Measurements from ENCODE around the gene CACNA2D3.

CACNA2D3 gene

DNA sequence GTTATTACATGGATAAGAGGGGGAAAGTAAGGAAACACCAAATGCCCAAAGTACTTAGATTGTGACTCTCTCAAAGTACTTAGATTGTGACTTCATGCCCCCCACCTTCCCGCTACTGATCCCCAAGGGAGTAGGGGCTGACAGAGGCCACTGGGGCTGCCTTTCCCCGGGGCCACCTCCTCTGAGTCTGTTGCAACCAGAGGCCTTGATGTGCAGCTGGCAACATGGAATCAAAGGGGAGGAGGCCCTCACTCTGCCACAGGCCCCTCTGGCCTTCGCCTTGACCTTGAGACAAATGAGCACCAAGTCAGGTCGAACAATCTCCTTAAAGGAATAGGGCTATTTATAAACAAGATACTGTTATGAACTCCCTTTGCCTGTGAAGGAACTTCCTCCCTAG is 743.0 kb downstream of the CACNA2D3 start:
- DNase-seq, result no peak

GRCh38 chr3:54866251-54866650 is 743.9 kb downstream of the CACNA2D3 start:
- no peak for DNase-seq

GRCh38 chr3:54870423-54870822 is 748.1 kb downstream of the CACNA2D3 start:
- peak in 17 of 58 donors; percentile 2 to 31 (median 14) for DNase-seq

GRCh38 chr3:54871867-54872266 is 749.5 kb downstream of the CACNA2D3 start:
- DNase-seq, result no peak

DNA sequence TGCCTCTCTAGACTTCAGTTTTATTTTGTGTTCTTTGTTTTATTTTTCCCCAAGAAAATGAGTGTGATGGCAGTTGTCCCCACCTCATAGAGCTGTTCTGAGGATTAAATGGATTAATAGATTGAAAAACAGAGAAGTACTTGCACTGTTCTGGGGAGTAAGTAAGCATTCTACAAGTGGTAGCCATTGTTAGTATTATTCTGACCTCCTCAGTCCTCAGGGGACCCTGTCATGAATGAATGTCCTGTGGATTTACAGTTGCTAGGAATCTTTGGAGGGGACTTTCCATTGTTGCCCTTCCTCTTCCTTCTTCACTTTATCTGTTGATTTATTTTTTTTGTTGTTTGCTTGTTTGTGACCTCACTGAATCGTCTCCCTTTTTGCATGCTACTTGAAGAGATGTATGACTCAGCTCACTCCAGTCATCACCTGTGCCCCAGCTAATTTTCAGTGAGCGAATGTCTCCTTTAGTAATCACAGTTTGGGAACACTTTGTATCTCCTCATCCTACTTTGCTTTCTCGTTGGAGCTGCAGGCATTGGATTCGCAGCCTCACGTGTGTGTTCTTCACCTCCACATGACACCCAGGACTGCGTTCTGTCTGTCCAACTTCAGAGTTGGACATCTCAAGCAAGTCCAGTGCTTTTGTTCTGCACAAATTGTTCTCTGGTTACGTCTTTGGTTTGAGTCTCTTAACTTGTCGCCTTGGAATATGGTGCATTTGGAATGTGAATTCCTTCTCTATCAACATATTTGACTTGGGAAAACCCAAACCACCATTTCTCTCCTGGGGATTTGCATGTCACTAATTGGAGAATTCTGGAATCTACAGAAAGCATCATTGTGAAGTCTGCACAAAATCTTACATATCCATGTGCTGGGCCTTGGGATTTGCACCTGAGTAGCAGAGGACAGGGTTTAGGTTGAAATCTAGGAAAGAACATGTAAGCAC is 751.0 kb downstream of the CACNA2D3 start:
- DNase-seq, result no peak

GRCh38 chr3:54874816-54875556 is 752.6 kb downstream of the CACNA2D3 start:
- DNase-seq, result no peak

GRCh38 chr3:54875596-54876268 is 753.4 kb downstream of the CACNA2D3 start:
- no peak for DNase-seq

DNA sequence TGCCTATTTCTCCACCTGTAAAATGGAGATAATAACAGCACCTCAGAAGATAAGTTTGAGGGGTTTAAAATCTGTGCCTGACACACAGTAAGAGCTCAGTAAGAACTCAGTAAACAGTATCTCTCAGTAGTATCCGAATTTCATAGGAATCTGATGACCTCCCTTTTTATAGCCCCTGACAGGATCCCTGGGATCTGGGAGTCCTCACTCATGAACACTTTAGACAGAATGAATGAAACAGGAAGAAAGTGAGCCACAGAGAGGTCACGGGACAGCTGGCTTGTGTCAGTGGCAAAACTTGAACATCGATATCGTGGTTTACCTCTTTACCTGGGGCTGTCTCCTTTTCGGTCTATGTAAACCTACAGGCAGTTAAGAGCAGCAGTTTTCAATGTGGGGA is 754.3 kb downstream of the CACNA2D3 start:
- DNase-seq, result no peak

GRCh38 chr3:54877730-54878129 is 755.4 kb downstream of the CACNA2D3 start:
- DNase-seq, result no peak

DNA sequence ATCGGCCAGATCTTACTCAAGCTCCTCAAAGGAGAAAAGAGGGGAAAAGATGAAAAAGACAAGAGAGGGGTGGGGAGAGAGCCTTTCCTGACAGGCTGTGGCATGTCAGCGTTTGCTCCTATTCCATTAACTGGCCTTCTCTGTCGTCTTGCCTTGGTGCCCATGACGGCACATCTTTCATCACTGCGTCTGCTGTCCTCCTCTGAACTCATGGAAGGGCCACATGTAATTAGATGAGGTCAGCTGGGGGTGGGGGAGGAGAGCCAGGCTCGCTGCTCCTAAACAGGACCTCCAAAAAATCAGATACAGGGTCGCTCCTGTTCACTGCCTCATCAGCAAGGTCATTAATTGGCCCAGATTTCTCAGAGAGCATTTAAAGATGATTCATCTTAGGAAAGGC is 755.8 kb downstream of the CACNA2D3 start:
- no peak for DNase-seq

DNA sequence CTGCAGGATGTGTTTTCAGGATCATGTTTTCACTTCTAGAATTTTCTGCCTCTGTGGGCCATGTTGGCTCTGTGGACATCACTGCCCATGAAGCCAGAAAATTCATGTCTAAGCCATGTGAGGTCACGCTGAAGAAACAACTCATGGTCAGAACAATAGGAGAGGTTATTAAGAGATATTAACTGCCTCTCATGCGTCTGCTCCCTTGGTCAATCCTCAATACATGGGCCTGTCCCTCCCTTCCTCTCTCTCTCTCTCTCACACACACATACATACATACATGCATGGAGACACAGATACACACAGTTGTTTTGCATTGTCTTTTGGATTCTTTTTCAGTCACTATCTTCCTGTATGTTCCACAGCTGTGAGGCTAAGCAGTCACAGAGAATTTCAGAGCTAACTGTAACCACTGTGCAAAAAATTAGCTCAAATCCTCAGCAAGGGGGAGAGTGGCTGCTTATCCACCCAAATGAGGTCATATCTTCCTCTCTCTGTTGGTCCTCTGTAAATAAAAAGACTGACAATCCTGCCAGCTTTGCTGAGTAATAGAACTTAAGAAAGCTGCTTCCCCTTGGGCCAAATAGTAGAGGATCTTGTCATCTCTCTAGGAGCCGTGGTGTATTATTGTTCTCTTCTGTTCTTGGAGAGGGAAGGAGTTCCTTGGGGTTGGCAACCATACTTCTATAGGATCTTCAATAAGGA is 759.9 kb downstream of the CACNA2D3 start:
- no peak for DNase-seq

GRCh38 chr3:54888162-54888561 is 765.8 kb downstream of the CACNA2D3 start:
- peak in 15 of 58 donors; percentile 1 to 51 (median 18) for DNase-seq

DNA sequence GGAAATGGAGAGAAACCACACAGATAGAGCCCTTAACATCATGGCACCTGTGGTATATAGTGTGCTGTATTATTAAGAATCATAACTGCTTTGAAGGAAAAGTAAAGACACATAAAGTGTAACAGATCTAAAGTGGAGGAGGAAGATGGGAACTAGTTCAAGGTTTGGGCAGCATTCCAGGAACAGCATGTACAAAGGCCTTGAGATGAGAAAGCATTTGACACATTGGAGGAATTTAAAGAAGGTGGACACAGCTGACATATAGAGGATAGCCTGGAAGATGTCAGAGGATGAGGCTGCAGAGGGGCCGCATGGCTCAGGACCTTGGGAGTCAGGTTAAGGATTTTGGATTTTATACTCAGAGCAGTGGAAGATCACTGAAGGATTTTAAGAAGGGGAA is 766.5 kb downstream of the CACNA2D3 start:
- DNase-seq, result peak in 3 of 58 donors; percentile 2 to 29 (median 27)

DNA sequence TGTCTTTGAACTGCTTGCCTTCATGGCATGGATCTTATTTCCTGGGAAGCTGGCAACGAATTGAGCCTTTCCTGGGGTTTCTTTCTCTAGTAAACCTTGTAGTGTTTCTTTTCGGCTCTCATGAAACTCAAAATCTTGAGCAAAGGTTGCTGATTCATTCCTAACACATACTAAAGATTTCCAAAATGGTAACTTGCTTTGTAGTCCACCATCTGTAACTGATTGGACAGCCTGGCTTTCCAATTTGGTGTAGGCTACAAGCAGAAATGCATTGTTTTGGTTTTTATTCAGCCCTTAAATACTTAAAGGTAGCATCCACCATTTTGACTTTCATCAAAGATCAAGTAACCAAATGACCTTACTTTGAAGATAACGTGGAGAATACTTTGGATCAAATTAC is 767.4 kb downstream of the CACNA2D3 start:
- peak in 1 of 58 donors; percentile 7 for DNase-seq

- DNase-seq, result peak in 47 of 58 donors; percentile 4 to 77 (median 27)
Observed at GRCh38 chr3:54891540-54891897, 769.2 kb downstream of the CACNA2D3 start.

- no peak for DNase-seq
Observed at GRCh38 chr3:54892168-54892567, 769.8 kb downstream of the CACNA2D3 start.

DNA sequence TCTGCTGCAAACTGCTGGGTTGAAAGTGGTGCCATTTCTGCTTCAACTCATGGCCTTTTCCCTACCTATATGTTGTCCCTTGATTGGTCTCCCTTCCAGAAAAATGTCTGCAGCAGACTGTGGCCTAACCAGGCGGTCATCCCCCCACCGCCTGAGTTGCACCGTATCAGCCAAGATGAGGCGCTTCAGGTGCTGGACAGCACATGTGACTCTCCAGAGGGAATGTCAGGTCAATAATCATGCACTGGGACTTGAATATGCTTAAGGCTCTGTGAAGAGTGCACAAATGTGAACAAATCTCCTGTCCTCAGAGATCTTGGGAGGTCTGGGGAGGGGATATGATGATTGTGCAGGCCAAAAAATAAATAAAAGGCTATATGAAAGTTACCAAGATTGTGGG is 773.3 kb downstream of the CACNA2D3 start:
- no peak for DNase-seq

GRCh38 chr3:54897028-54897711 is 774.8 kb downstream of the CACNA2D3 start:
- DNase-seq, result no peak

DNA sequence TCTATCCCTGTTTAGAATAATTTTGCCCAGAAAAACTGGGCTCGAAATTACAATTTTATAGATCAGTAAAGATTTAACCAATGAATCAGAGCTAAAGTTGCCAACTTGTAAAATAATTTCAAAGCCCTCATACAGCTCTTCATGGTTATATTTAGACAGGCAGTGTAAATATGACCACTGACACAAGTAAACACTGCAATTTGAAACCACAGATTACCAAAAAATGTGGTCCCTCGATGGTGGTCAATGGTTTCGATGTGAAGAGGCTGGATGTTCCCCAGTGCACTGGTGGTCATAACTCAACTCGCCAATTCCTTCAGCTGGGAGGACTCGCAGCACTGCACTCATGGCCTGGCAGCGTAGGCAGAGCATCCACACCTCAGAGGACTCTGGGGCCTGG is 776.9 kb downstream of the CACNA2D3 start:
- no peak for DNase-seq

- DNase-seq, result no peak
Observed at GRCh38 chr3:54900838-54901591, 778.7 kb downstream of the CACNA2D3 start.
